ENCODE results near the gene GCAT.

The GCAT gene

GRCh38 chr22:37811867-37812266, 4.1 kb downstream of the GCAT start:
- no peak for DNase-seq

GRCh38 chr22:37812869-37813678, 5.3 kb downstream of the GCAT start:
- DNase-seq: no peak

GRCh38 chr22:37815593-37815992, 7.9 kb downstream of the GCAT start:
- no peak for DNase-seq

GRCh38 chr22:37816543-37817180, 8.9 kb downstream of the GCAT start:
- no peak for DNase-seq

GRCh38 chr22:37817705-37818408, 10.1 kb downstream of the GCAT start:
- DNase-seq: peak; percentile 61

- DNase-seq: peak; percentile 8
These were observed 10.8 kb downstream of the GCAT start for GRCh38 chr22:37818409-37819104.

GRCh38 chr22:37819105-37819433, 11.3 kb downstream of the GCAT start:
- no peak for DNase-seq

GRCh38 chr22:37820350-37820749, 12.6 kb downstream of the GCAT start:
- no peak for DNase-seq

GRCh38 chr22:37822079-37822833, 14.5 kb downstream of the GCAT start:
- no peak for DNase-seq

GRCh38 chr22:37823134-37823985, 15.6 kb downstream of the GCAT start, which contains the start of gene GALR3:
Gene GALR3 (plus strand): TSS chr22:37823382. CDS start chr22:37823407, 25 bp downstream.
- DNase-seq: no peak

GRCh38 chr22:37824674-37825641, 17.2 kb downstream of the GCAT start:
- DNase-seq: peak; percentile 33

- DNase-seq: no peak
These were observed 19.3 kb downstream of the GCAT start for GRCh38 chr22:37827056-37827455.

- DNase-seq: no peak
These were observed 22.5 kb downstream of the GCAT start for GRCh38 chr22:37830093-37830842.

- no peak for DNase-seq
These were observed 23.7 kb downstream of the GCAT start for GRCh38 chr22:37831472-37831871.

- no peak for DNase-seq
These were observed 24.5 kb downstream of the GCAT start for GRCh38 chr22:37832022-37832857.

GRCh38 chr22:37842015-37842793, 34.5 kb downstream of the GCAT start:
- DNase-seq: no peak

GRCh38 chr22:37843741-37844089, 36.0 kb downstream of the GCAT start:
- DNase-seq: peak; percentile 46

GRCh38 chr22:37844904-37845329, 37.2 kb downstream of the GCAT start:
- no peak for DNase-seq

Data from MV-4-11 (cell line).